Endodermal cell (in vitro differentiated cells): ENCODE measurements around the gene PAQR9. TPM values are rescaled to one million over a fixed set of nuclear protein-coding genes. Genes with fewer than 3 reads are reported as not detected.

Source experiments
- DNase-seq: peaks from one replicate; pipeline ENCODE4 v3.0.0-alpha.2; 2017
- H3K27ac ChIP-seq: 2 replicates; pipeline ENCODE4 v1.5.1; 2013; ENCODE audit warnings: mild to moderate bottlenecking, low read depth, low read length, moderate library complexity
- H3K27me3 ChIP-seq: 2 replicates; pipeline ENCODE4 v1.6.1; 2013; ENCODE audit warnings: mild to moderate bottlenecking, low read length, moderate library complexity; ENCODE audit not compliant: insufficient read depth, control insufficient read depth, poor library complexity, severe bottlenecking
- H3K36me3 ChIP-seq: 2 replicates; pipeline ENCODE4 v1.7.0; 2013; ENCODE audit warnings: mild to moderate bottlenecking, low read length, moderate library complexity; ENCODE audit not compliant: control insufficient read depth, insufficient read depth
- H3K4me1 ChIP-seq: one replicate; pipeline ENCODE4 v1.7.0; 2013; ENCODE audit warnings: low read length; ENCODE audit not compliant: control insufficient read depth, insufficient read depth
- H3K4me3 ChIP-seq: 2 replicates; pipeline ENCODE4 v1.5.1; 2013; ENCODE audit warnings: mild to moderate bottlenecking, low read length, moderate library complexity
- H3K9ac ChIP-seq: 2 replicates; pipeline ENCODE4 v1.6.1; 2013; ENCODE audit warnings: mild to moderate bottlenecking, low read length, moderate library complexity; ENCODE audit not compliant: poor library complexity, severe bottlenecking; ENCODE audit errors: extremely low read depth
- H3K9me3 ChIP-seq: 2 replicates; pipeline ENCODE4 v1.6.1; 2013; ENCODE audit warnings: mild to moderate bottlenecking, low read length, moderate library complexity; ENCODE audit not compliant: control insufficient read depth
- H3K27ac Mint-ChIP-seq: 2 replicates; pipeline ENCODE4 v1.8.0; 2020; ENCODE audit warnings: mixed read lengths
- H3K27me3 Mint-ChIP-seq: 2 replicates; pipeline ENCODE4 v1.8.0; 2021; ENCODE audit warnings: mild to moderate bottlenecking, mixed read lengths; ENCODE audit not compliant: insufficient read depth
- H3K36me3 Mint-ChIP-seq: 2 replicates; pipeline ENCODE4 v1.8.0; 2020; ENCODE audit warnings: low read depth, mixed read lengths
- H3K4me1 Mint-ChIP-seq: 2 replicates; pipeline ENCODE4 v1.8.0; 2020; ENCODE audit warnings: mixed read lengths
- H3K4me3 Mint-ChIP-seq: 2 replicates; pipeline ENCODE4 v1.8.0; 2020; ENCODE audit warnings: mild to moderate bottlenecking, moderate library complexity, mixed read lengths
- H3K9me3 Mint-ChIP-seq: 2 replicates; pipeline ENCODE4 v1.8.0; 2020; ENCODE audit warnings: mild to moderate bottlenecking, mixed read lengths
- WGBS, 2 experiments: methylation state at CpG; one replicate each; pipeline versions ENCODE4 v1.1.5 to v1.1.7; 2013; ENCODE audit warnings: missing lambda C conversion rate in 2 of 2, mixed read lengths in 1 of 2; ENCODE audit not compliant: insufficient coverage in 1 of 2, insufficient read length in 1 of 2; 5-methylcytosine and 5-hydroxymethylcytosine counted together
- total RNA-seq, 2 donors: library from RNA; stranded (reverse); fragmentation: NEBNext Ultra II Directional in 1 of 2; extraction: Animal tissue kit (Norgen Biotek cat#: 25700) in 1 of 2; gene quantifications; 2 replicates in 1 of 2; 3 replicates in 1 of 2; pipeline ENCODE4 v1.2.1, GENCODE V29; 2021
- TF ChIP-seq, protein P1 (sequence below): fragments of 200-600 bp; sonication (generic); conservative IDR thresholded peaks from 2 replicates; pipeline ENCODE4 v1.5.0; 2021; ENCODE audit warnings: antibody characterized with exemption, mild to moderate bottlenecking

The PAQR9 gene
- total RNA-seq, 2 donors from 2014 or later: 4.2 to 11.1 TPM

DNA sequence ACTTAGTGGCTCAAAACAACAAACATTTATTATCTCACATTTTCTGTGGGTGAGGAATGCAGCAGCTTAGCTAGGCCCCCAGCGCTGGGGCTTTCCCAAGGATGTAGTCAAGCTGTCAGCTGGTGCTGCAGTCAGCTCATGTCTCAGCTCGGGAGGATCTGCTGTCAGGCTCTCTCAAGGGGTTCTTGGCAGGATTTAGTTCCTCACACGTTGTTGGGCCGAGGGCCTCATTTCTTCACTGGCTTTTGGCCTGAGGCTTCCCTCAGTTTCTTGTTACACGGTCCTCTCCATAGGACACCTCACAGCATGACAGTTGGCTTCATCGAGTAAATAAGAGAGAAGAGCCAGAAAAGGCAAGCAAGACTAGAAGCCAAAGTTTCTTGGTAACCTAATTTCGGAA, 24.2 kb upstream of the PAQR9 start:
- DNase-seq: peak; percentile 74
- 28 to 36% methylated on average over 5 to 7 of the region's 7 CpGs for WGBS, 2 experiments
- TF ChIP-seq, protein P1, sequence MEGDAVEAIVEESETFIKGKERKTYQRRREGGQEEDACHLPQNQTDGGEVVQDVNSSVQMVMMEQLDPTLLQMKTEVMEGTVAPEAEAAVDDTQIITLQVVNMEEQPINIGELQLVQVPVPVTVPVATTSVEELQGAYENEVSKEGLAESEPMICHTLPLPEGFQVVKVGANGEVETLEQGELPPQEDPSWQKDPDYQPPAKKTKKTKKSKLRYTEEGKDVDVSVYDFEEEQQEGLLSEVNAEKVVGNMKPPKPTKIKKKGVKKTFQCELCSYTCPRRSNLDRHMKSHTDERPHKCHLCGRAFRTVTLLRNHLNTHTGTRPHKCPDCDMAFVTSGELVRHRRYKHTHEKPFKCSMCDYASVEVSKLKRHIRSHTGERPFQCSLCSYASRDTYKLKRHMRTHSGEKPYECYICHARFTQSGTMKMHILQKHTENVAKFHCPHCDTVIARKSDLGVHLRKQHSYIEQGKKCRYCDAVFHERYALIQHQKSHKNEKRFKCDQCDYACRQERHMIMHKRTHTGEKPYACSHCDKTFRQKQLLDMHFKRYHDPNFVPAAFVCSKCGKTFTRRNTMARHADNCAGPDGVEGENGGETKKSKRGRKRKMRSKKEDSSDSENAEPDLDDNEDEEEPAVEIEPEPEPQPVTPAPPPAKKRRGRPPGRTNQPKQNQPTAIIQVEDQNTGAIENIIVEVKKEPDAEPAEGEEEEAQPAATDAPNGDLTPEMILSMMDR: no peak
- peaks cover 2% of the 10 kb centered on the region for H3K27me3 Mint-ChIP-seq
- Histone ChIP-seq H3K27ac (no peak overlapping the region), H3K9me3 (no peaks in the 10 kb centered on the region), H3K4me3 (peak overlapping the region; percentile 34), H3K4me1 (peaks cover 10% of the 10 kb centered on the region), H3K27me3 (no peaks in the 10 kb centered on the region), H3K9ac (no peak overlapping the region), H3K36me3 (no peaks in the 10 kb centered on the region)
- H3K9me3 Mint-ChIP-seq: peaks cover 4% of the 10 kb centered on the region
- H3K4me3 Mint-ChIP-seq: no peak overlapping the region
- H3K27ac Mint-ChIP-seq: no peak overlapping the region
- H3K36me3 Mint-ChIP-seq: no peaks in the 10 kb centered on the region
- H3K4me1 Mint-ChIP-seq: peaks cover 8% of the 10 kb centered on the region

GRCh38 chr3:142987080-142987700, 23.7 kb upstream of the PAQR9 start:
- Histone ChIP-seq H3K27me3 (no peaks in the 10 kb centered on the region), H3K9ac (no peak overlapping the region), H3K9me3 (no peaks in the 10 kb centered on the region), H3K36me3 (no peaks in the 10 kb centered on the region), H3K27ac (no peak overlapping the region), H3K4me3 (no peak overlapping the region), H3K4me1 (peaks cover 10% of the 10 kb centered on the region)
- H3K9me3 Mint-ChIP-seq: peaks cover 4% of the 10 kb centered on the region
- TF ChIP-seq, protein P1: peak; percentile 85
- no peaks in the 10 kb centered on the region for H3K36me3 Mint-ChIP-seq
- H3K4me3 Mint-ChIP-seq: no peak overlapping the region
- peaks cover 2% of the 10 kb centered on the region for H3K27me3 Mint-ChIP-seq
- 79% methylated on average over 5 of the region's 5 CpGs; no CpG with 5 or more reads in 1 of the 2 experiments for WGBS, 2 experiments
- H3K27ac Mint-ChIP-seq: no peak overlapping the region
- DNase-seq: no peak
- peaks cover 13% of the 10 kb centered on the region for H3K4me1 Mint-ChIP-seq

DNA sequence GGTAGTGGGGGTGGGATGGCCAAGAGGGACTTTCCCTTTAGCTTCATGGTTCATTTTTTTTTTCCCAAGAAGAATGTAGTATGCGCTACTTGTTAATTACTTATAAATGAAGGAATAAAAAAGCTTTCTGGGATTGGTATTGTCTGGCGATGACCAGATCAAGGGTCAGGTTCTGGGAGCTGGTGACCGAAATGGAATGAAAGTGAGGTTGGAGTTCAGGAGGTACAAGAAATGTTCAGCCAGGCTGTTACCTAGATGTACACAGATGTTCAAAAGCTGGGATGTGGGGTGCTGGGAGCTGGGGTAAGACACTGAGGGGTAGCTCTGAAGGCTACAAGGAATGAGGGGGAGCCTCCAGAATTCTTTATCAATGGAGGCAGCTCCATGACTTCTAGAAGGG, 20.8 kb upstream of the PAQR9 start:
- no peaks in the 10 kb centered on the region for H3K27me3 Mint-ChIP-seq
- H3K9ac ChIP-seq: no peak overlapping the region

More for the DNA sequence above, 20.8 kb upstream of the PAQR9 start:
- no peak overlapping the region for H3K4me3 ChIP-seq
- H3K4me3 Mint-ChIP-seq: no peak overlapping the region
- H3K4me1 ChIP-seq: peaks cover 10% of the 10 kb centered on the region
- TF ChIP-seq, protein P1: no peak
- H3K27ac ChIP-seq: no peak overlapping the region
- no peaks in the 10 kb centered on the region for H3K27me3 ChIP-seq
- 88 to 94% methylated on average over 3 of the region's 3 CpGs for WGBS, 2 experiments
- H3K36me3 ChIP-seq: no peaks in the 10 kb centered on the region
- no peak for DNase-seq
- H3K4me1 Mint-ChIP-seq: peaks cover 21% of the 10 kb centered on the region
- H3K27ac Mint-ChIP-seq: no peak overlapping the region
- H3K36me3 Mint-ChIP-seq: no peaks in the 10 kb centered on the region
- H3K9me3 ChIP-seq: no peaks in the 10 kb centered on the region
- H3K9me3 Mint-ChIP-seq: no peaks in the 10 kb centered on the region
